Stimulated activated CD4-positive, alpha-beta T cell treated with anti-CD3 and anti-CD28 coated beads, Interleukin-1b, Interleukin-23, amount 100 ng/mL, for 24 hours (primary cell): ENCODE measurements around the gene ADRB1.

Source experiments
- DNase-seq, 4 experiments: peaks; one replicate each; pipeline ENCODE4 v3.0.0-alpha.2; 2020; ENCODE audit warnings: low read depth in 4 of 4, low spot score in 1 of 4

Gene ADRB1

DNA sequence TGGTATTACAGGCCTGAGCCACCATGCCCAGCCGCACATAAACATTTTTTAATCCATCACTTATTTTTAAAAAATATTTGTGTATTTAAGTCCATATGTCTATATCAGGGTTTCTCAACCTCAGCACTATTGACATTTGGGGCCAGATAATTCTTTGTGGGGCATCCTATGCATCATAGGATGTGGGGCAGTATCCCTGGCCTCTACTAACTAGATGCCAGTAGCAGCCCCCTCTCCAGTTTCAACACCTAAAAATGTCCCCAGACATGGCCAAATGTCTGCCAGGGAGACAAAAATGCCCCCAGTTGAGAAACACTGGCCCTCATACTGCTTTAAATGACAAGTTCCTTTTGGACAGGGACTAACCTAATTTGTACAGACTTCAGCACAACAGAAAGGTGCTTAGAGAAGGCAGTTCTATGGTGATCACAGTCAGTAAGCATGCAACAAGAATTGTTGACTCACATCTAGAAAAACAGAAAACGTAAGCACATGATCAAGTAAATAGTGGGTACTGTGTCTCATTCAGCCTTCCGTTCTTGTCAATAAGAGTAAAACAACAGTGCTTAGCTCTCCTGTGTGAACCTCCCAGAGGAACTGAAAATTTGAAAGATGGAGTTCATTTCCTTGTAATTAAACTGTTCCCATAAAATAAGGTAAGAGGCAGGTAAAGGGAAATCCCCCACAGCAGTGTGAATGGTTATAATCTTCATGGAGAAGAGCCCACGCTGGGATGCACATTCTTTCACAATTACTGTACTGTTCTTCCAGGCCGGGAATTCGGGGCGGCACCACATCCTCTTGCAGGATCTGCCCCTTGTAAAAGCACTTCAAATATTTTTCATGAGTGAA is 17.3 kb upstream of the ADRB1 start:
- no peak for DNase-seq

GRCh38 chr10:114027041-114027394 is 16.6 kb upstream of the ADRB1 start:
- no peak for DNase-seq

GRCh38 chr10:114027951-114028350 is 15.7 kb upstream of the ADRB1 start:
- DNase-seq, result no peak

- no peak for DNase-seq
Measured at GRCh38 chr10:114028425-114028824, 15.2 kb upstream of the ADRB1 start.

DNA sequence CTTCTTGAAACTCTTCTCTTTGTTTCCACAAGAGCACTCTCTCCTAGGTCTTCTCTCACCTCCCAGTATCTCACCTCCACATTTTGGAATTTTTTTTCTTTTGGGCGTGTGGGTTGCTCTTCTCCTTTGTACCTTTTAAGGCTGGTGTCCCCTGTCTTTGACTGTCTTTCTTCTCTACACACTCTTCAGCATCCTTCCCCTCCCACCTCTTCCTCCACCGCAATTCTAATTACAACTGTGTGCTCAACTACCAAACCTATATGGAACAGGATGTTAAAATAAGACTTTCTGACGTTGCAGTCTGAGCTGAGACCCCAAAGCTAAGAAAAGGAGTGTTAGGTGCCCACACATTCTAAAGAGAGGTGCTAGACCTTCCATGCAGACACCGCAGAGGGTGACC is 14.0 kb upstream of the ADRB1 start:
- no peak for DNase-seq

GRCh38 chr10:114030140-114030539 is 13.5 kb upstream of the ADRB1 start:
- no peak for DNase-seq

- no peak for DNase-seq
Measured at GRCh38 chr10:114031073-114031972, 12.3 kb upstream of the ADRB1 start.

DNA sequence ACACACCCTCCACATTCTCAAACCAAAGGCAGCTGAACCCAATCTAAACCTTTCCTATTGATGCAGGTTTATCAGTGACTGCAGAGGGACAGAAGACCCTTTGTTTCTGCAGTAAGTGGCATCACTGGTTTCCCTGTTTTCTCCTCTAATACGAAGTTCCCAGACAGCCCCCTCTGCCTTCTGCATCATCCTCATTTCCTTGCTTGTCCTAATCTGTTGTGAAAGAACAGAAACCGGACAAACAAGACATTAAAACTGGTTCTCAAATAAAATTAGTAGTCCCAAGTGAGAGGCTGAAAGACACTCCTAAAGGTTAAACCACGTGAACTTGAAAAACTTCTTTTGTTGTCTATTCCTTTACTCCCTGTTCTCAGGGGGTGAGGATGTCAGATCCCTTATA is 10.1 kb upstream of the ADRB1 start:
- DNase-seq, result no peak

DNA sequence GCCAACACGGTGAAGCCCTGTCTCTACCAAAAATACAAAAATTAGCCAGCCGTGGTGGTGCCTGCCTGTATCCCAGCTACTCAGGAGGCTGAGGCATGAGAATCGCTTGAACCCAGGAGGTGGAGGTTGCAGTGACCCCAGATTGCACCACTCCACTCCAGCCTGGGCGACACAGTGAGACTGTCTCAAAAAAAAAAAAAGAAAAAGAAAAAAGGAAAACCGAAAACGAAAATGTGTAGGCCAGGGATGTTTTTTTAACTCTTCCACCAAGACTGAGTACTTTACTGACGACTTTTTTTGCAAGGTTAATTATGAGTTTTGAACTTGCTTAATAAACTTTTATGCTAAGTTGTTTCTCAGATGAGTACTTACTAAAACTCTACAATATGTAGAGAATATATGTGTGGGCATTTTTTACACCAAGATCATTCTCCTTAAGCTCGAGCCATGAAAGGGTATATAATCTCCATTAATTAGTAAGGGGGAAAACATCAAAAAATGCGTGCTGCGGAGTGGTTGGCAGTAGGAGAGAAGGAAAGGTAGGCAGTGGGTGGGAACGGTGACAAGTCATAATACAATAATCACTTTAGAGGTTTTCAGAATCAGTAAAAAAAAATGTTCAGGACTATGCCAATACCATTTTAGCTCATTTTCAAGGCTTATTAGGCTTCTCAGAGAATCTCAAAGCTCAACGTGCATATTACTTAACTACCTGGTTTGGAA is 8.6 kb upstream of the ADRB1 start:
- DNase-seq, result no peak

DNA sequence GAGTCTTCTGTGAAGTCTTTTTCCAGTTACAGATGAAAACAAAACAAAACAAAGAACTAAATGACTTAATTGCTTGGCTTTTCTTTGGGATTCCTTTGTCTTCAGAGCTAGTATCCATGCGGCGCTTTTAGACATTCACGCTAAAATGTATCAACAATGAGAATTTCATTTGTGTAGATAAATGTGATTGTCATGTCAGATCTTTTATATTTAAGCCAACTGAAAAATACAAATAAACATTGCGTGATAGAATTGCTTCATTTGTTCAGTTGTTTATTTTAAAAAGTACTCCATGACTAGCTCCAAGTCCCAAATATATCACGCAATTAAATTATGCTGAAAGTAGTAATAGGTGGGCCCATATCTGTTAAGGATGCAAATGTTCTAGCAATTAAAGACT is 7.9 kb upstream of the ADRB1 start:
- no peak for DNase-seq

DNA sequence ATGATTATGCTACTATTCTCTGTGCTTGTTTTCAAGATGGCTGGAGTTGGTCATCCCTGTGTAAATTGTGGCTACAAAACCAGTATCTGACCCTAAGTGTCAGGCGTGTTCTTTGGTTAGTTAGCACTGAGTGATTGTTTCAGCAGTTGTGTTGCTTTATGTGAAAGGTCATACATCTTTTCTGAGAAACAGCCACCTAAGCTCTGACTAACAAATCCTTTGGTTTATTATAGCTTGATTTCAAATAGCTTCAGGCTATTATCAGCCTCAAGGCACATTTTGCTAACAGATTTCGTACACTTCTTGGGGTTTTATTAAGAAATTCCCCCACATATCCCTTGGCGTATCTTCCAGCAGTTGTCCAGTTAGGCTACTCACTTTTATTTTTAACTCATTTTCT is 4.8 kb upstream of the ADRB1 start:
- no peak for DNase-seq

DNA sequence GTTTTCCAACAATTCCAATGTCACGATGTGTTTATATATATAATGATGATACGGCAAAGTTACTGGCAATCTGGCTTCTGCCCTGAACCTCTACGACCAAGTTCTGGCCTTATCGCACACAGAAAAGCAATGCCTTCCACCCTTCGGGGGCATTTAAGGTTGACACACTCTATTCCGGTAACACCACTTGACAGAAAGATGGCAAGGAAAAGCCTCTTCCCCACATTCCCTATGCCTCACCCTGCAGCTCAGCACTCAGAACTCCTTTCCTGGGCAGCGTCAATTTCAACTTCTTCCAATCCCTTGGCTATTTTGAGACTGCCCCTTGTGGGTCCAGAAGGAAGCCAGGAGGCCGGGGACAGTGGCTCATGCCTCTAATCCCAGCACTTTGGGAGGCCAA is 2.5 kb upstream of the ADRB1 start:
- DNase-seq, result no peak

DNA sequence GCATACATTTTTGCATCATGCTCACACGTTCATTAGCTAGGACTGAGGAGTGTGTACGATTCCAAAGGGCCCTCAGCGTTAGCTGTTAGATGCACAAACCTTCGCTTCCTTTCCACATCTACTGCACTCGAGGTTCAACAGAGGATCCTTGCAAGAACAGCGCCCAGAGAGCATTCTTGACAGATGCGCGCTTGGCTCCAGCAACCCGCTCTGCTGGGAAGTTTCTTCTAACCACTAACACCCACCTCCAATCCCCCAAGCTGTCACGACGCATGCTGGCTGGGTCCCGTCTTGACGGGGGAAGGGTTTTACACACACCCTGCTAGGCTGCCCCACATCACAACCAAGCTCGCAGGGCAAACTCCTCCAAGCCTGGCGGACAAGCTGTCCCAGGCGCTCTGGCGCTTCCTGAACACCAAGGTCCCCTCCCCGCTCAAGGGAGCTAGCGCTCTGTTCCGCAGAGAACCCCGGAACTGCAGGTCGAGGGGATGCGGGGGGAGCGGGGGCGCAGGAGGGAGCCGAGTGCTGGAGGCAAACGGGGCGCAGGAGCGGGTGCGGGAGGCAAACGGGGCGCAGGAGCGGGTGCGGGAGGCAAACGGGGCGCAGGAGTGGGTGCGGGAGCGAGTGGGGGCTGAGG is 653 bp upstream of the ADRB1 start:
- no peak for DNase-seq

GRCh38 chr10:114044247-114045135 is 825 bp downstream of the ADRB1 start:
- no peak for DNase-seq

DNA sequence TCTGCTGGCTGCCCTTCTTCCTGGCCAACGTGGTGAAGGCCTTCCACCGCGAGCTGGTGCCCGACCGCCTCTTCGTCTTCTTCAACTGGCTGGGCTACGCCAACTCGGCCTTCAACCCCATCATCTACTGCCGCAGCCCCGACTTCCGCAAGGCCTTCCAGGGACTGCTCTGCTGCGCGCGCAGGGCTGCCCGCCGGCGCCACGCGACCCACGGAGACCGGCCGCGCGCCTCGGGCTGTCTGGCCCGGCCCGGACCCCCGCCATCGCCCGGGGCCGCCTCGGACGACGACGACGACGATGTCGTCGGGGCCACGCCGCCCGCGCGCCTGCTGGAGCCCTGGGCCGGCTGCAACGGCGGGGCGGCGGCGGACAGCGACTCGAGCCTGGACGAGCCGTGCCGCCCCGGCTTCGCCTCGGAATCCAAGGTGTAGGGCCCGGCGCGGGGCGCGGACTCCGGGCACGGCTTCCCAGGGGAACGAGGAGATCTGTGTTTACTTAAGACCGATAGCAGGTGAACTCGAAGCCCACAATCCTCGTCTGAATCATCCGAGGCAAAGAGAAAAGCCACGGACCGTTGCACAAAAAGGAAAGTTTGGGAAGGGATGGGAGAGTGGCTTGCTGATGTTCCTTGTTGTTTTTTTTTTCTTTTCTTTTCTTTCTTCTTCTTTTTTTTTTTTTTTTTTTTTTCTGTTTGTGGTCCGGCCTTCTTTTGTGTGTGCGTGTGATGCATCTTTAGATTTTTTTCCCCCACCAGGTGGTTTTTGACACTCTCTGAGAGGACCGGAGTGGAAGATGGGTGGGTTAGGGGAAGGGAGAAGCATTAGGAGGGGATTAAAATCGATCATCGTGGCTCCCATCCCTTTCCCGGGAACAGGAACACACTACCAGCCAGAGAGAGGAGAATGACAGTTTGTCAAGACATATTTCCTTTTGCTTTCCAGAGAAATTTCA is 1.7 kb downstream of the ADRB1 start:
- DNase-seq, result no peak

DNA sequence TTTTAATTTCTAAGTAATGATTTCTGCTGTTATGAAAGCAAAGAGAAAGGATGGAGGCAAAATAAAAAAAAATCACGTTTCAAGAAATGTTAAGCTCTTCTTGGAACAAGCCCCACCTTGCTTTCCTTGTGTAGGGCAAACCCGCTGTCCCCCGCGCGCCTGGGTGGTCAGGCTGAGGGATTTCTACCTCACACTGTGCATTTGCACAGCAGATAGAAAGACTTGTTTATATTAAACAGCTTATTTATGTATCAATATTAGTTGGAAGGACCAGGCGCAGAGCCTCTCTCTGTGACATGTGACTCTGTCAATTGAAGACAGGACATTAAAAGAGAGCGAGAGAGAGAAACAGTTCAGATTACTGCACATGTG is 2.4 kb downstream of the ADRB1 start:
- no peak for DNase-seq

GRCh38 chr10:114048472-114048871 is 4.8 kb downstream of the ADRB1 start:
- no peak for DNase-seq

GRCh38 chr10:114051714-114052113 is 8.0 kb downstream of the ADRB1 start:
- DNase-seq, result no peak

GRCh38 chr10:114052255-114052654 is 8.6 kb downstream of the ADRB1 start:
- no peak for DNase-seq
